HCT116 (cell line): ENCODE data around the gene PRELP. TPM values are rescaled to one million over a fixed set of nuclear protein-coding genes. Genes with fewer than 3 reads are reported as not detected.

Experiments used
- ATAC-seq: fragments of 200-7000 bp; cut with Tn5 transposase; 2 replicates; pipeline ENCODE4 v1.9.1; 2020; ENCODE audit warnings: mild to moderate bottlenecking, moderate library complexity
- BruUV-seq: library from RNA; stranded (reverse); fragments of 400-500 nt; replicated peaks from 2 replicates; lab custom pipeline; 2021; lab: Mats Ljungman, UMichigan
- CTCF ChIA-PET: fragments of 300-600 bp; sonication (Branson Sonifier 250); formaldehyde crosslinking; loops from one replicate; lab custom pipeline; 2021; ENCODE audit warnings: antibody characterized with exemption; lab: Charles Lee
- POLR2A ChIA-PET: fragments of 300-600, 350-600 bp; sonication (Branson Sonifier 250); formaldehyde crosslinking; loops from one replicate; lab custom pipeline; 2021; ENCODE audit warnings: antibody characterized with exemption; lab: Charles Lee
- RAD21 ChIA-PET, 2 experiments: fragments of 300-600 bp; sonication (Branson Sonifier 250); formaldehyde crosslinking; loops; one replicate each; lab custom pipeline; 2023; ENCODE audit warnings: low total read pairs in 2 of 2; ENCODE audit not compliant: uncharacterized antibody in 2 of 2, unreplicated experiment in 2 of 2, low non-redundant PET in 1 of 2; lab: Charles Lee
- DNase-seq: peaks from one replicate; pipeline ENCODE4 v3.0.0-alpha.2; 2010; ENCODE audit warnings: low read depth, low spot score
- H2AFZ ChIP-seq: fragments of 200-600 bp; shearing (Covaris generic), sonication (generic); 2 replicates; pipeline ENCODE4 v1.6.1; 2017; ENCODE audit warnings: low read depth, mixed run types, mixed read lengths, antibody characterized with exemption, low read length; ENCODE audit not compliant: poor library complexity, severe bottlenecking
- H3K27ac ChIP-seq: 2 replicates; pipeline ENCODE4 v1.5.1; 2012; ENCODE audit warnings: low read depth, low read length
- H3K27me3 ChIP-seq: fragments of 200-600 bp; sonication (generic); 2 replicates; pipeline ENCODE4 v1.6.1; 2016; ENCODE audit warnings: mixed run types, low read length, mixed read lengths; ENCODE audit not compliant: insufficient read depth
- H3K36me3 ChIP-seq, 2 experiments: fragments of 200-500 bp in 1 of 2; fragments of 200-600 bp in 1 of 2; sonication (Bioruptor generic) in 1 of 2; sonication (generic) in 1 of 2; 2 replicates each; pipeline versions ENCODE4 v1.5.1 to v1.6.1; 2014 to 2016; ENCODE audit warnings: low read length in 2 of 2, inconsistent platforms in 1 of 2, mixed read lengths in 1 of 2, mixed run types in 1 of 2; ENCODE audit not compliant: insufficient read depth in 2 of 2, control insufficient read depth in 1 of 2
- H3K4me1 ChIP-seq, 2 experiments: fragments of 200-600 bp in 1 of 2; sonication (generic) in 1 of 2; 2 replicates each; pipeline versions ENCODE4 v1.5.1 to v1.6.1; 2012 to 2017; ENCODE audit warnings: low read length in 2 of 2, inconsistent platforms in 1 of 2, mild to moderate bottlenecking in 1 of 2, mixed read lengths in 1 of 2, mixed run types in 1 of 2, moderate library complexity in 1 of 2; ENCODE audit not compliant: insufficient read depth in 2 of 2, control insufficient read depth in 1 of 2
- H3K4me2 ChIP-seq: fragments of 200-600 bp; sonication (generic); 2 replicates; pipeline ENCODE4 v1.6.1; 2017; ENCODE audit warnings: mixed run types, low read length, mixed read lengths
- H3K4me3 ChIP-seq, 2 experiments: fragments of 200-600 bp in 1 of 2; sonication (generic) in 1 of 2; replicated peaks in 1 of 2; 2 replicates each; pipeline ENCODE4 v1.5.1; 2011 to 2016; ENCODE audit warnings: low read length in 2 of 2, control low read depth in 1 of 2, low read depth in 1 of 2, mild to moderate bottlenecking in 1 of 2, mixed read lengths in 1 of 2, mixed run types in 1 of 2
- H3K79me2 ChIP-seq: fragments of 200-600 bp; sonication (generic); 2 replicates; pipeline ENCODE4 v1.6.1; 2017; ENCODE audit warnings: mild to moderate bottlenecking, mixed run types, low read length, moderate library complexity, mixed read lengths; ENCODE audit not compliant: insufficient read depth
- H3K9ac ChIP-seq: fragments of 200-600 bp; sonication (generic); 2 replicates; pipeline ENCODE4 v1.6.1; 2016; ENCODE audit warnings: low read length, mixed read lengths
- H3K9me2 ChIP-seq: fragments of 200-600 bp; sonication (generic), shearing (Covaris generic); 2 replicates; pipeline ENCODE4 v1.6.1; 2017; ENCODE audit warnings: mixed run types, mild to moderate bottlenecking, moderate library complexity; ENCODE audit not compliant: insufficient read depth
- H3K9me3 ChIP-seq, 2 experiments: fragments of 200-500 bp in 1 of 2; fragments of 200-600 bp in 1 of 2; sonication (Bioruptor generic) in 1 of 2; sonication (generic) in 1 of 2; 2 replicates each; pipeline ENCODE4 v1.6.1; 2014 to 2017; ENCODE audit warnings: low read length in 2 of 2, mixed read lengths in 2 of 2, inconsistent platforms in 1 of 2, low read depth in 1 of 2, mild to moderate bottlenecking in 1 of 2, mixed run types in 1 of 2, moderate library complexity in 1 of 2; ENCODE audit not compliant: control insufficient read depth in 1 of 2, insufficient read depth in 1 of 2
- H4K20me1 ChIP-seq: fragments of 200-600 bp; sonication (generic), shearing (Covaris generic); 2 replicates; pipeline ENCODE4 v1.6.1; 2017; ENCODE audit warnings: mixed run types, mild to moderate bottlenecking, moderate library complexity; ENCODE audit not compliant: insufficient read depth
- CBX3 ChIP-seq: IDR thresholded peaks from 2 replicates; pipeline ENCODE4 v1.6.1; 2012; ENCODE audit warnings: low read depth
- CEBPB ChIP-seq: IDR thresholded peaks from 2 replicates; pipeline ENCODE4 v1.6.1; 2012; ENCODE audit warnings: low read depth
- EGR1 ChIP-seq: IDR thresholded peaks from 2 replicates; pipeline ENCODE4 v1.6.1; 2012; ENCODE audit warnings: low read depth
- ELF1 ChIP-seq: IDR thresholded peaks from 2 replicates; pipeline ENCODE4 v1.6.1; 2012; ENCODE audit warnings: low read depth, borderline replicate concordance
- EZH2 ChIP-seq: fragments of 200-600 bp; sonication (generic); IDR thresholded peaks from 2 replicates; pipeline ENCODE4 v1.6.1; 2017; ENCODE audit warnings: antibody characterized with exemption, mixed run types
- EZH2phosphoT487 ChIP-seq: fragments of 200-600 bp; IDR thresholded peaks from 2 replicates; pipeline ENCODE4 v1.6.1; 2018; ENCODE audit warnings: antibody characterized with exemption, borderline replicate concordance
- JUND ChIP-seq: IDR thresholded peaks from 2 replicates; pipeline ENCODE4 v1.6.1; 2012
- POLR2A ChIP-seq: IDR thresholded peaks from 2 replicates; pipeline ENCODE4 v1.7.0; 2011; ENCODE audit warnings: borderline replicate concordance; ENCODE audit not compliant: insufficient read depth, insufficient read length; ENCODE audit errors: extremely low read depth
- POLR2AphosphoS5 ChIP-seq: IDR thresholded peaks from 2 replicates; pipeline ENCODE4 v1.6.1; 2011; ENCODE audit warnings: mild to moderate bottlenecking, low read depth, low read length, moderate library complexity
- RAD21 ChIP-seq: IDR thresholded peaks from 2 replicates; pipeline ENCODE4 v1.6.1; 2012; ENCODE audit warnings: low read depth, mild to moderate bottlenecking
- SIN3A ChIP-seq: IDR thresholded peaks from 2 replicates; pipeline ENCODE4 v1.6.1; 2012; ENCODE audit warnings: low read depth
- SP1 ChIP-seq: IDR thresholded peaks from 2 replicates; pipeline ENCODE4 v1.6.1; 2012; ENCODE audit warnings: low read depth
- SRF ChIP-seq: IDR thresholded peaks from 2 replicates; pipeline ENCODE4 v1.6.1; 2012; ENCODE audit warnings: low read depth
- TCF7L2 ChIP-seq: IDR thresholded peaks from 2 replicates; pipeline ENCODE4 v1.7.0; 2011; ENCODE audit warnings: borderline replicate concordance, inconsistent platforms; ENCODE audit not compliant: insufficient read depth, insufficient read length; ENCODE audit errors: extremely low read depth
- ZFX ChIP-seq: fragments of 450-650 bp; IDR thresholded peaks from 2 replicates; pipeline ENCODE4 v1.6.1; 2017
- ZNF274 ChIP-seq: fragments of 200-500 bp; sonication (Bioruptor generic); IDR thresholded peaks from 2 replicates; pipeline ENCODE4 v1.6.1; 2014; ENCODE audit warnings: mild to moderate bottlenecking, low read depth, low read length, inconsistent platforms
- intact Hi-C: fragments of 100-400 bp; cut with micrococcal nuclease; formaldehyde crosslinking; loops from 2 replicates; pipeline ENCODE4 v1.10.0; 2022
- total RNA-seq: library from RNA; stranded (reverse); gene quantifications from one replicate; pipeline ENCODE4 v1.2.1, GENCODE V29; 2021; ENCODE audit not compliant: unreplicated experiment
- TF ChIP-seq, protein P1 (sequence below): IDR thresholded peaks from 2 replicates; pipeline ENCODE4 v1.6.1; 2012
- TF ChIP-seq, protein P2 (sequence below): IDR thresholded peaks from 2 replicates; pipeline ENCODE4 v1.6.1; 2012
- TF ChIP-seq, protein P3 (sequence below): IDR thresholded peaks from 2 replicates; pipeline ENCODE4 v1.6.1; 2011; ENCODE audit warnings: mild to moderate bottlenecking, low read length, moderate library complexity; ENCODE audit not compliant: insufficient replicate concordance; ENCODE audit errors: extremely low read depth
- TF ChIP-seq, protein P4 (sequence below), 3 experiments: fragments of 200-600 bp in 1 of 3; sonication (generic) in 1 of 3; IDR thresholded peaks in 2 of 3; conservative IDR thresholded peaks in 1 of 3; 2 replicates each; pipeline ENCODE4 v1.5.1; 2012 to 2017; ENCODE audit warnings: low read depth in 2 of 3, low read length in 2 of 3, antibody characterized with exemption in 1 of 3, borderline replicate concordance in 1 of 3, control low read depth in 1 of 3, mild to moderate bottlenecking in 1 of 3, mixed read lengths in 1 of 3, mixed run types in 1 of 3, moderate library complexity in 1 of 3; ENCODE audit not compliant: insufficient read depth in 1 of 3

The PRELP gene
- total RNA-seq, 1 experiment from 2014 or later: 0.10 TPM

DNA sequence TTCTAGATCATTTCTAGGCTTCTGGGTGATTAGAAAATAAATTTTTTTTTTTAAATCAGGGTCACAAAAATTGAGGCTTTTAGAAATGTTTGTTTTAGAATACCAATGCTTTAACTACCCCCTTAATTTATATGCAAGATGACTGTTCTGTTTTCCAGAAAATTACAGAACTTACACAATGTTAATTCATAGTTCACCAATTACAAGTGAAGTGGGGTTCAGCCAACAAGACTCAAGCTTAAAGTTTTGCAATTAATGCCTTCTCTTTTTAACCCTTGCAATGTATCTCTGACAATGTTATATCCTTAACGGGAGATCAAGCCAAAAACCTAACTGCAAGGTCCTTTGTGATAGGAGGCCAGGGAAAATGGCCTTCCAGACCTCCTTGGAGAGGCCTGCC, 5.6 kb downstream of the PRELP start:
- ATAC-seq (no peak), DNase-seq (no peak)
- BruUV-seq: no TSS peak
- POLR2A ChIA-PET: no interaction called here
- H3K36me3 ChIP-seq: no peaks in the 10 kb centered on the region
- H3K27me3 ChIP-seq: peaks cover 8% of the 10 kb centered on the region
- no peak overlapping the region for H3K27ac ChIP-seq
- H3K4me1 ChIP-seq: peaks cover 13 to 16% of the 10 kb centered on the region in 2 experiments
- intact Hi-C loops: no loop called here
- H4K20me1 ChIP-seq: no peaks in the 10 kb centered on the region
- RAD21 ChIA-PET: no interaction called here
- no peak overlapping the region for H2AFZ ChIP-seq
- no peaks in the 10 kb centered on the region for H3K9me3 ChIP-seq
- CTCF ChIA-PET: interaction anchor here (0.7 kb wide), 1 partner anchor 214 kb away, joined by 4 read pairs; no protein-coding TSS in a partner anchor
- TF ChIP-seq, protein P1, sequence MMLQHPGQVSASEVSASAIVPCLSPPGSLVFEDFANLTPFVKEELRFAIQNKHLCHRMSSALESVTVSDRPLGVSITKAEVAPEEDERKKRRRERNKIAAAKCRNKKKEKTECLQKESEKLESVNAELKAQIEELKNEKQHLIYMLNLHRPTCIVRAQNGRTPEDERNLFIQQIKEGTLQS: no peak
- TF ChIP-seq SP1: no peak
- TF ChIP-seq, protein P2, sequence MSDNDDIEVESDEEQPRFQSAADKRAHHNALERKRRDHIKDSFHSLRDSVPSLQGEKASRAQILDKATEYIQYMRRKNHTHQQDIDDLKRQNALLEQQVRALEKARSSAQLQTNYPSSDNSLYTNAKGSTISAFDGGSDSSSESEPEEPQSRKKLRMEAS: no peak
- TF ChIP-seq SRF: no peak
- no peak for TF ChIP-seq CBX3
- no peak for TF ChIP-seq EZH2
- TF ChIP-seq JUND: no peak
- TF ChIP-seq TCF7L2: no peak
- TF ChIP-seq EGR1: no peak
- no peak for TF ChIP-seq RAD21
- TF ChIP-seq EZH2phosphoT487: no peak
- no peak for TF ChIP-seq ZFX
- no peak for TF ChIP-seq CEBPB
- TF ChIP-seq POLR2AphosphoS5: no peak
- TF ChIP-seq ZNF274: no peak
- no peak for TF ChIP-seq POLR2A
- TF ChIP-seq, protein P3, sequence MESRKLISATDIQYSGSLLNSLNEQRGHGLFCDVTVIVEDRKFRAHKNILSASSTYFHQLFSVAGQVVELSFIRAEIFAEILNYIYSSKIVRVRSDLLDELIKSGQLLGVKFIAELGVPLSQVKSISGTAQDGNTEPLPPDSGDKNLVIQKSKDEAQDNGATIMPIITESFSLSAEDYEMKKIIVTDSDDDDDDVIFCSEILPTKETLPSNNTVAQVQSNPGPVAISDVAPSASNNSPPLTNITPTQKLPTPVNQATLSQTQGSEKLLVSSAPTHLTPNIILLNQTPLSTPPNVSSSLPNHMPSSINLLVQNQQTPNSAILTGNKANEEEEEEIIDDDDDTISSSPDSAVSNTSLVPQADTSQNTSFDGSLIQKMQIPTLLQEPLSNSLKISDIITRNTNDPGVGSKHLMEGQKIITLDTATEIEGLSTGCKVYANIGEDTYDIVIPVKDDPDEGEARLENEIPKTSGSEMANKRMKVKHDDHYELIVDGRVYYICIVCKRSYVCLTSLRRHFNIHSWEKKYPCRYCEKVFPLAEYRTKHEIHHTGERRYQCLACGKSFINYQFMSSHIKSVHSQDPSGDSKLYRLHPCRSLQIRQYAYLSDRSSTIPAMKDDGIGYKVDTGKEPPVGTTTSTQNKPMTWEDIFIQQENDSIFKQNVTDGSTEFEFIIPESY: no peak
- TF ChIP-seq SIN3A: no peak
- TF ChIP-seq, protein P4, sequence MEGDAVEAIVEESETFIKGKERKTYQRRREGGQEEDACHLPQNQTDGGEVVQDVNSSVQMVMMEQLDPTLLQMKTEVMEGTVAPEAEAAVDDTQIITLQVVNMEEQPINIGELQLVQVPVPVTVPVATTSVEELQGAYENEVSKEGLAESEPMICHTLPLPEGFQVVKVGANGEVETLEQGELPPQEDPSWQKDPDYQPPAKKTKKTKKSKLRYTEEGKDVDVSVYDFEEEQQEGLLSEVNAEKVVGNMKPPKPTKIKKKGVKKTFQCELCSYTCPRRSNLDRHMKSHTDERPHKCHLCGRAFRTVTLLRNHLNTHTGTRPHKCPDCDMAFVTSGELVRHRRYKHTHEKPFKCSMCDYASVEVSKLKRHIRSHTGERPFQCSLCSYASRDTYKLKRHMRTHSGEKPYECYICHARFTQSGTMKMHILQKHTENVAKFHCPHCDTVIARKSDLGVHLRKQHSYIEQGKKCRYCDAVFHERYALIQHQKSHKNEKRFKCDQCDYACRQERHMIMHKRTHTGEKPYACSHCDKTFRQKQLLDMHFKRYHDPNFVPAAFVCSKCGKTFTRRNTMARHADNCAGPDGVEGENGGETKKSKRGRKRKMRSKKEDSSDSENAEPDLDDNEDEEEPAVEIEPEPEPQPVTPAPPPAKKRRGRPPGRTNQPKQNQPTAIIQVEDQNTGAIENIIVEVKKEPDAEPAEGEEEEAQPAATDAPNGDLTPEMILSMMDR (IDR thresholded peaks at IDR 0.05 in 2 of 3, conservative IDR thresholded peaks at IDR 0.05 in 1 of 3; ENCODE audit: borderline replicate concordance in 1 of 3, insufficient read depth in 1 of 3, low read depth in 2 of 3, low read length in 2 of 3): no peak
- TF ChIP-seq ELF1: no peak
- no peaks in the 10 kb centered on the region for H3K79me2 ChIP-seq
- H3K4me2 ChIP-seq: peak overlapping the region; percentile 40
- no peaks in the 10 kb centered on the region for H3K9me2 ChIP-seq
- H3K4me3 ChIP-seq: no peak overlapping the region
- no peak overlapping the region for H3K9ac ChIP-seq
